Measurements from ENCODE around the gene KISS1R.

KISS1R gene

DNA sequence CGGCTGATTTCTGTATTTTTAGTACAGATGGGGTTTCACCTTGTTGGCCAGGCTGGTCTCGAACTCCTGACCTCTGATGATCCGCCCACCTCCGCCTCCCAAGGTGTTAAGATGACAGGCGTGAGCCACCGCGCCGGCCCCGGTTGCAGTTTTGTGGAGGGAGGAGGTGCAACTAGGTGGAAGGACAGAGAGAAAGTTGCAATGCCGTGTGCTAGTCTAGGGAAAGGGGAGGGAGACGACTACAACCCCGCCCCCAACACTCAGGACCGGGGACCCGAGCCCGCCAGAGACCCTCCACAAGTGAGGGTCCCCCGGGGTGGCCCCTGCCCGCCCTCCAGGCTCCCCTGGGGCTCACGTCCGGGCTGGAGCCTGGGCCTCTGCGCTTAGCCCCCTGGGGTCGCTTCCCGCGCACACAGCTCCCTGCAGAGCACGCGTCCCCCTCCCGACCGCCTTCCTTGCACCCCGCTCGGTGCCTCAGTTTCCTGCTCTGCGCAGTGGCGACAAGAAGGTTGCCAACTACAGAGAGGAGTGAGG, 7.5 kb downstream of the KISS1R start:
- DNase-seq: no peak

DNA sequence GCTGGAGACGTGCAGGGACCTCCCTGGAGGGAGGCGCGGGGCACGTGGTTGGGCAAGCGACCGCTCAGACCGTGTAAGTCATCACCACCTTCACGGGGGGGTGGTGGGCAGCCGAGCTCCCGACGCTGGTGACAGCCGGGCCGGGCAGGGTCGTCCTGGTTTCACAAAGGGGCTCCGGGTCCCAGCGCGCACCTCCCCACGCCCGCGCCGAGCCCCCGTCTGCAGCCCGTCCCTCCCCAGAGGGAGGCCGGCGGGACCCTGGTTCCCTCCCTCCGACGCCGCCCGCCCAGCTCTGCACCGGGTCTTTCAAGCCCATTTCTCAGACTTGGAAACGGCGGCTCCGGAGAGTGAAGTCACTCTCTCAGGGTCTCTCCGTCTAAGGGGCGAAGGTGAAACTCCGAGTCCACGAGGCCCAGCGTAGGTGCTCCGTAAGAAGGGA, 8.0 kb downstream of the KISS1R start:
- peak; percentile 60 for DNase-seq

DNA sequence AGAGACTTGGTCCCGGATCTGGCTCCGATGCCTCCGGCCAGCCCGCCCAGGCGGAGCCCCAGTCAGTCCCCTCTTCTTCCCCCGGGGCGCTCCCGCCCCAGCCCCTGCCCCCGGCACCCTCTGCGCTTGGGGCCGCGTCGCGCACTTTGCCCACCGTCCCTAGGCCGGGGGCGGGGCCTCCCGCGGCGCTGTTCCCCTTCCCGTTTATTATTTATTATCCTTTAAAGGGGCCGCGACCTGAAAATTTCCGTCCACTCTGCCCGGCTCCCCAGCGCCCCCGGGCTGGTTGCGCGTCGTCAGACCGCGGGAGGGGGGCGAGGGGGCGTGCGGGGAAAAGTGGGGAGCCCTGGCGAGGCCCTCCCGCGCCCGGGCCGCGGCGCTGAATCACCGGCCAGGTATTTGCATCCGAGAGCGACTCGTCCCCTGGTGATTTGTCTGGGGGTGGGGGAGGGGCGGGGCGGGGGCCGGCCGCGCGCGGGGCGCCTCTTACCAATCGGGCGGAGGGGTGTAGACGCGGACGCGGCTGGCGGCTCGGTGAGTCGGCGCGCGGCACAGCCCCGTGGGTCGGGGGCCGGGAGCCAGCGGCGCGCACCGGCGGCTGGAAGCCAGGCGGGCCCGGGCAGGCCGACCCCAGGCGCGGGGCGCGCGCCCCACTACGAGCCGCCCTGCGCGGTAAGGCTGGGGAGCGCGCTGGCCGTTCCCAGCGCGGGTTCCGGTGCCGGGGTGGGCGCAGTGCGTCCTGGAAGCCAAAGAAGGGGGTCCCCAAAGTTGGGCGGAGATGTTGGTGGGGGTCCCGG, 8.6 kb downstream of the KISS1R start, which contains the start of gene ARID3A:
Gene ARID3A, plus strand, starts transcription at position 510 of the 797 bp plus-strand sequence. CDS start 3,494 bp downstream, outside the sequence.
- peak; percentile 60 for DNase-seq

DNA sequence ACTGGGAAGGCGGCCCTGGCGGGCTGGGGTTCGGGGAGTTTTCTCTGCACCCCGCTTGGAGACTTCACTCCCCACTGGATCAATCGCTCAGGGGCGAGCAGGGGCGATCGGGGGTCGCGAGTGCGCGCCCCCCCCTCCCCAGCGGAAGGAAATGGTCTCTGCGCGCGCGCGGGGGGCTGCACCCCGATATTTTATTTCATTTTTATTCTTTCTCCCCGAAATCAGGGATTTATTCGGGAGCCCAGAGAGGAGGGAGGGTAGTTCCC, 9.1 kb downstream of the KISS1R start:
- no peak for DNase-seq

DNA sequence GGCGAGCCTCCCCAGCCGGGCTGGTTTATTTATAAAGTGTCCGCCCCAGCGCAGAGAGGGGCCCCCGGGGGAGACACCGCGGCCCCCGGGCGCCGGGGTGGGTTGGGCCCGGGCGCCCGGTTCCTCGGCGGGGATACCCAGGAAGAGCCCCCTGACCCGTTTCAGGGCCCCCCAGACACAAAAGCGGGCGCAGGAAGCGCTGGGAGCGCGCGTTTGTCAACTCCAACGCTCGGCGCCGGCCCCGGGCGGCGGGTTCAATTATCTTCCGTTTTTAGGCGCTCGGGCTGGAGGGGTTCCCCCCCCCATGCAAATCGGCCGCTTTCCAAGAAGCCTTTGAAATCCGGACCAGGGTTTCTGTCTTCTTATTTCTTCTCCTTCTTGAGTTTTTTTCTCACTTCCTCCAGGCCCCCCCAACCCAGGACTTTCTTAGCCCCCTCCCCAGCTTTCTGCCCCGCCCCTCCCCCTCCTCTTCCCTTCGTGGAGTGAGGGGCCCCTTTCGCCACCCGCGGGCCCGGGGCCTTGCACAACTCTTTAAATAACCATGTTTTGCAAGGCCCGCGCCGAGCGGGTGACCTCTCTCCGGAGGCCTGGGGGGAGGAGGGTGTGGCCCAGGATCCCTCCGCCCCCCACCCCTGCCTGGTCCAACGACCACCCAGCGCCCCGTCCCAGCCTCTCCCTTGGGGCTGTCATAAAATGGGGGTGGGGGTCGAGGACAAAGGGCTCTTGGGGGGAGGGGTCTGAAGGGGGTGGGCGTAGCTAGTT, 9.6 kb downstream of the KISS1R start:
- DNase-seq: no peak

DNA sequence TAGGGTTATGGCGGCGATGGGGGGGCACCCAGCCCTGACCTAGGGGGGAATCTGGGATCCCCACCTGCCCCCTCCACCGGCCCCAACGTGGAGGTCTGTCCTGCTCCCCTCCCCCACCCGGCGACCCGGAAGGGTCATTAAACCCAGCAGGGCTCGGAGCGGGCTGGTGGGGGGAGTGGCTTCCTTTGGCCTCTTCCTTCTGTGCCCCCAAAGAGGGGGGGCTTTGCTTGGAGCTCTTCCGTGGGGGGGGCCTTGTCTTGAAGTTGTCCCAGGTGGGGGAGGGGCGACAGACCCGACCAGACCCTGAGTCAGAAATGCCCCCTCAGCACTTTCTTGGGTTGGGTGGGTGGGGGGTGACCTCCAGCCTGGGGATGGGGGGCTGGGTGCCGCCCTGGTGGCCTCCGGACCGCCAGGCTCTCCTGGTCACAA, 10.2 kb downstream of the KISS1R start:
- DNase-seq: no peak

DNA sequence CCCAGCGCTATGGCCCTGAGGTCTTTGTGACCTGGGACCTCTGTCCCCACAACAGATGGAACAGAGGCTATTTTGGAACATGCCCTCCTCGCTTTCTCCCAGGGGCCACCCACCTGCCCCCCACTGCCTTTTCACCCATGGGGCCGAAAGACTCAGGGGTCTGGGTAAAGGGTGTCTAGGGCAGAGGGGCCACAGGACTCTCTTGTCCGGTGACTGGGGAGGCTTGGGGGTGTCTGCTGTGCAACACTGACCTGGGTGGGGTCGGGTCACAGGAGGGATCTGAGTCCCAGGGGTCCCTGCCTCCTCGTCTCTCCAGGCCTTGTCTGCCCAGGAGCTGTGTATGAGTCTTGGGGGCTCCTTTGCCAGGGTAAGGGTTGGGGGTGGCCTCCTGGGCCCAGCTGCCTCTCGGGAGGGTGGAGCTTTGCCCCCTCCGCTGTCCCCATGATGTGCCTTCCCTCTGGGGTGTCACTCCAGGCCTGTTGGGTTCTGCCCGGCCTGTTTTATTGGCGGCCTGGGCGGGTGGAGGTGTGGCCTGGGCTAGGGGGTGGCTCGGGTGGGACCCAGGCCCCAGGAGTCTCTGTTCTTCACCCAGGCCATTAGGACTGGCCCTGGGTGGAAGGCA, 10.8 kb downstream of the KISS1R start:
- no peak for DNase-seq

DNA sequence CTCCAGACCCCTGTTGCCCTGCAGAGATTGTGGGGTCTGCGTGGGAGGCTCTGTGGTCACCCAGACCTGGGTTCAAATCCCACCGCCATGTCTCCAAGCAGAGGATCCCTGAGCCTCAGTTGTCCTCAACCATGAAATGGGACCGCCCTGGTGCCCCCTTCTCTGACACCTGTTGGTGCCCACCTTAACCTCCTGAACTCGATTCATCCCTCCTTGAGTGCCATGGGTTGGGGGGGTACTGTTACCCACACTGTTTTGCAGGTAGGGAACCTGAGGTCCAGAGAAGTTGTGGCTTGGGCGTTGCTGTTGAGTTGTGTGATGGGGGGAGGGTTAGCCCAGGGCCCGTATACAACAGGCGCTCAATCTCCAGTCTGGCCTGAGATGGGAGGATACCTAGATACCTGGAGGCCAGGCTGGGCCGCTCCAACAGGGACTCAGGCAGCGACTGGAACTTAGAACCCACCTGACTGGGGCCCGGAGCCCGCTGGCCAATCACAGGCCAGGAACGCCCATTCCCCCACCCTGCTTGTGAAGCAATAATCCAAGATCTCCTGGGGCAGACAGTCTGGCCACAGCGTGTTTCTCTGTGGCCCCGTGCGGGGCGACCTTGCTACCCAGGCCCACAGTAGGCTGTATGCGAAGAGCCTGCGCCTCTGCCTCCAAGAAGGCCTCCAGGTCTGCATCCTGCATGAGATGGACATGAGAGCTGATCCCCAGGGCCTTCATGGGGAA, 11.5 kb downstream of the KISS1R start:
- DNase-seq: no peak

DNA sequence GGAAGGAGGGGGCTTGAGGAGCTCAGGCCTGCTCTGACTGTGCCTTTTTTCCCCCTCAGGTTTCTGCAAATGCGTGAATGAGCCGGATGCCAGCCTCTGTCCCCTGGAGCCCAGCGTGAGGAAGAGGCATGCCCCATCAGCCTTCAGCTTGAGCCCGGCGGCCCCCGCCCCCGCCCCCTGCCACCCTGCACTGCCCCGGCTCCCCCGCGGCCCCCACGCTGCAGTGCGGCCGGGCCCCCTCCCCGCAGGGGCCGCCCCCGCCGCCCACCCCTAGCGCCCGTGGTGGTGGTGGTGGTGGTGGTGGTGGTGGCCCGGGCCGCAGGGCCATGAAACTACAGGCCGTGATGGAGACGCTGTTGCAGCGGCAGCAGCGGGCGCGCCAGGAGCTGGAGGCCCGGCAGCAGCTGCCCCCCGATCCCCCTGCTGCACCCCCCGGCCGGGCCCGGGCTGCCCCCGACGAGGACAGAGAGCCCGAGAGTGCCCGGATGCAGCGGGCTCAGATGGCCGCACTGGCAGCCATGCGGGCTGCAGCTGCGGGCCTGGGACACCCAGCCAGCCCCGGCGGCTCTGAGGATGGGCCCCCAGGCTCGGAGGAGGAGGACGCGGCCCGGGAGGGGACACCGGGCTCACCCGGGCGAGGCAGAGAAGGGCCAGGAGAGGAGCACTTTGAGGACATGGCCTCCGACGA, 12.2 kb downstream of the KISS1R start:
- DNase-seq: no peak

DNA sequence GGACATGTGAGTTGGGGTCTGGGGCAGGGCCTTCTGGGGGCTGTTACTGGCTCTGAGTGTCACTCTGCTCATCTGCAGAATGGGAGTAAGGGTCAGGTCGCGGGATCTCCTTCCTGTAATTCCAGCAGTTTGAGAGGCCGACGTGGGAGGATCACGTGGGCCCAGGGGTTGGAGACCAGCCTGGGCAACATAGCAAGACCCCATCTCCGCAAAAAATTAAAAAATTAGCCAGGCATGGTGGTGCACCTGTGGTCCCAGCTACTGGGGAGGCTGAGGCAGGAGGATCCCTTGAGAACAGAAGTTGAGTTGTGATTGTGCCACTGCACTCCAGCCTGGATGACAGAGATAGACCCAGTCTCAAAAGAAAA, 12.7 kb downstream of the KISS1R start:
- no peak for DNase-seq

DNA sequence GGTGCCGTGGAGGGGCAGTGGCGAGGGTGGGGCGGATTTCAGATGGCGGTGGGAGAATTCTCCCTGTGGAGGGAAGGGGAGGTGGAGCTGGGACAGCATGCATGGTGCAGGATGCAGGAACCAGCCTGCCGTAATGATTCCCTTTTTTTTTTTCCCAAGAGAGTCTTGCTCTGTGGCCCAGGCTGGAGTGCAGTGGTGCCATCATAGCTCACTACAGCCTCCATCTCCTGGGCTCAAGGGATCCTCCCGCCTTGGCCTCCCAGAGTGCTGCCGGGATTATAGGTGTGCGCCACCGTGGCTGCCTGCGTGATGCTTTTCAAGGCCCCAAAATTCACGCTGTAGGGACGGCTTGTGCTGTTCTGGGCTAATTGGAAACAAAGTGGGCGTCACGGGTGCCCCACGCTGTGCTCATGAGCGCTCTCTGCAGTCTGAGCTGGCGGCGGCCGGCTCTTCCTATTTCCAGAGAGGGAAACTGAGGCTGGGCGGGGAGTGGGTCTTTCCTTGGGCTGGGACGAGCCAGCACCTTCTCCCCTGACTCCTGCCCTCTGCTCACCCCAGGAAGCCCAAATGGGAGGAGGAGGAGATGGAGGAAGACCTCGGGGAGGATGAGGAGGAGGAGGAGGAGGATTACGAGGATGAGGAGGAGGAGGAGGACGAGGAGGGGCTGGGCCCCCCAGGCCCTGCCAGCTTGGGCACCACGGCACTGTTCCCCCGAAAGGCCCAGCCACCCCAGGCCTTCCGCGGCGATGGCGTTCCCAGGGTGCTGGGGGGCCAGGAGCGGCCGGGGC, 14.9 kb downstream of the KISS1R start:
- no peak for DNase-seq

DNA sequence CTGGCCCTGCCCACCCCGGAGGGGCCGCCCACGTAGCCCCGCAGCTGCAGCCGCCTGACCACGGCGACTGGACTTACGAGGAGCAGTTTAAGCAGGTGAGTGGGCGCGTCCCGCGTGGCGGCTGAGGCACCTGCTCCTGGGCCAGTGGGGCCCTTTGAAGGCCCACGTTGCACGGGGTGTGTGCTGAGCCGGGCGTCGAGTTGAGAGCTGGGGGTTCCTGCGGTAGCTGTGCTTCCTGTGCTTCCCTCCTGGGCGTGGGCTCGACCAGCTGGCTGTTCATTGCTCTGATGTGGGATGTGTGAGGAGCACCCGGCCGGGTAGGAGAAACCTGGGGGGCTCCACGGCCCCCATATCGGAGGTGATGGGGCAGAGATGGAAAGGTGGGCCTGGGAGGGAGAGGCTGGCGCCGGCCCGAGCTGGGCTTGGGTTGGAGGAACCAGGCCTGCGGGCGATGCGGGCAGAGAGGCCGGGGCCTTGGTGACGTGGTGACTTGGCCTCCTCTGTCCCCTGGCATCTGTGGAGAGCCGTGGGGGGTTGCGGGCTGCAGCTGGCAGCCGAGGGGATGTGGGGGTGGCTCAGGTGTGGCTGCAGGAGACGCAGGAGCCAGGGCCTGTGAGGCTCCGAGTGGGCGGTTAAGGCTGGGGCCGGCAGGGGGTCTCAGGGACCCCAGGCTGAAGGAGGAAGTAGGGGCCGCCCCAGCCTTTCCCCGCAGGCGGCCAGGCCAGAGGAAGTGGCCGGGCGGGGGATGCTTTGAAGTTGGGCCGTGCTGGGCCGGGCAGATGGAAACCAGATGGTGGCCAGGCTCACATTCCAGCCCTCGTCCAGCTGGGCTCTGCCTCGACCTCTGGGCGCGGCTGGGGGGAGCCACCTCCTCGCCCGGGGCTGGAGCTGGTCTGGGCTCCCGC, 15.8 kb downstream of the KISS1R start:
- peak; percentile 16 for DNase-seq

DNA sequence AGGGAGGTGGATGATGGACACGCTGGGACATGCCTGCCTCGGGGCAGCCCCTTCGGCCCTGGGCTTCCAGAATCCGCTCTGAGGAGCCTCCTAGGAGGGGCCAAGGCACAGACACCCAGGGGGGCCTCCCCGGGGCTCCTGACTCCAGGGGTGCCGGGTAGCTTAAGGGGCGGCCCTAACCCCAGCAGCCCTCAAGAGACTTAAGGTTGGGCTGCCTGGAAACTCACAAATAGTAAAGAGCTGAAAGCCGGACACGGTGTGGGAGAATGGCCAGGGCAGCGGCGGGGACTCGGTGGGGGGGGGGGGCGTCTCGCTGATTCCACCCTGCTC, 16.4 kb downstream of the KISS1R start:
- no peak for DNase-seq

DNA sequence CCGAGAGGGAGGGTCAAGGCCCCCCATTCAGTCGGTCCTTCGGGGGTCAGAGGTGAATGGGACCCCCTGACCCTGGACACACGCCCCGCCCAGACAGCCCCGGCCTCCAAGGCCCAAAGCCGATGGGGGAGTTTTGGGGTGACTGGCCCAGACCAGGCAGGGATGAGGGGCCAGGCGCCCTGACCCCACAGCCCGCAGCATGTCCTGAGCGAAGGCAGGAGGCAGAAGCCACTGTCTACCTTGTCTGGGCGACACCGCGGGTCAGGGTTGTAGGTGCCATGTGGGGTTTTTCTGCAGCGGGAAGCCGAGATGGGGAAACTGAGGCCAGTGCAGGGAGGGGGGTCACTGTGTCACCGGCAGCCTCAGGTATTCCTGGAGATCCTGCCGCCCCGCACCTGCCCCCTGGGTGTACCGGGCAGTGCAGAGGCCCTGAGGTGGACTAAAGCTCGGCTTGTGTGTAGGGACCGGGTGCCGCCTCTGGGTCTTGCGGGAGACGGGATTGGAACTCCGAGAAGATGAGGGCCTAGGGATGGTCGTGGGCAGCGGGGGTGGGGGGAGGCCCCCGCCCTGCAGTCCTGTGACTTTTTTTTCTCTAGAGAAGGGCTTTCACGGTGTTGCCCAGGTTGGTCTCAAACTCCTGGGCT, 17.2 kb downstream of the KISS1R start:
- no peak for DNase-seq

DNA sequence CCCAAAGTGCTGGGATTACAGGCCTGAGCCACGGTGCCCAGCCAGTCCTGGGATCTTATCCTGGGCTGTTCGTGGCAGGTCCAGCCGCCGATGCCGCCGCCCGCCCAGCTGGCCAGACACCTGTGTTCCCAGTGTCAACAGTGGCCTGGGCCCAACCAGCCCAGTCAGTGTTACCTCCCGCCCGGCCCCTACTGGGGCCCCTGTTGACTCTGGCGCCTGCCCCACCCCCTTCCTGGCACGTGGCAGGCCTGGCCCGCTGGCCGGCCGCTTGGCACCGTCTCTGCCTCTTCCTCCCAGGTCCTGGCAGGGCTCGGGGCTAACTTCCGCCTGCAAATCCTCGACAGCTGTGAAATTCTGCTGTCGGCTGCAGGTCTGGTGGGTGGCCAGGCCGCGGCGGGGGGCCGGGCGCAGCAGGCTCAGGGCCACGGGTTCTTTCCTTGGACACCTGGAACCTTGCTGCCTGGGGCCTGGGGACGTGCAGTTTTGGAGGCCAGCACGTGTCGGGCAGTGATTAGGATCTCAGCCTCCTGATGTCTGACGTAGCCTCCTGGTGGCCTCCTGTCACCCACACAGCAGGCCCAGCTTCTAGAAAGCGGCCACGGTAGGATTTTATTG, 17.8 kb downstream of the KISS1R start:
- no peak for DNase-seq

DNA sequence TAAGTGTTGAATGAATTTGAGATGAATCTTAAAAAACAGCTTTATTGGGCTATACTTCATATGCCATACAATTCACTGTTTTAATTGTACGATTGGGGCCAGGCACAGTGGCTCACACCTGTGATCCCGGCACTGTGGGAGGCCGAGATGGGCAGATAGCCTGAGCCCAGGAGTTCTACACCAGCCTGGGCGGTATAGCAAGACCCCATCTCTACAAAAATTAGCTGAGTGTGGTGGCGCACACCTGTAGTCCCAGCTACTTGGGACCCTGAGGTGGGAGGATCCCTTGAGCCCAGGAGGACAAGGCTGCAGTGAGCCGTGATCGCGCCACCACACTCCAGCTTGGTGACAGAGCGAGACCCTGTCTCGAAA, 19.0 kb downstream of the KISS1R start:
- DNase-seq: no peak

DNA sequence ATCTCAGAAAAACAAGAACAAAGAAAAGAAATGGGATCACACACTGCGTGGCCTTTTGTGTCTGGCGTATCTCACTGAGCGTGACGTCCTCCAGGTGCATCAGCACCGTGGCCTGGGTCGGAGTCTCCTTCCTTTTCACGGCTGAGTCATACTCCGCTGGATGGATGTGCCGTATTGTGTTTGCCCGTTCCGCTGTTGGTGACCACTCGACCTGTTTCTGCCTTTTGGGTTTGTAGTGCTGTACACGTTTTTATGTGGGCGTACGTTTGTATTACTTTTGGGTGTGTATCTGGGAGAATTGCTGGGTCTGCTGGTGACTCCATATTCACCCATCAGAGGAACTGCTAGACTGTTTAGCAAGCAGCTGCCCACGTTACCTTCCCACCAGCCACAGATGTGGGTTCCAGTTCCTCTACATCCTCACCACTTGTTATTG, 20.1 kb downstream of the KISS1R start:
- DNase-seq: no peak

DNA sequence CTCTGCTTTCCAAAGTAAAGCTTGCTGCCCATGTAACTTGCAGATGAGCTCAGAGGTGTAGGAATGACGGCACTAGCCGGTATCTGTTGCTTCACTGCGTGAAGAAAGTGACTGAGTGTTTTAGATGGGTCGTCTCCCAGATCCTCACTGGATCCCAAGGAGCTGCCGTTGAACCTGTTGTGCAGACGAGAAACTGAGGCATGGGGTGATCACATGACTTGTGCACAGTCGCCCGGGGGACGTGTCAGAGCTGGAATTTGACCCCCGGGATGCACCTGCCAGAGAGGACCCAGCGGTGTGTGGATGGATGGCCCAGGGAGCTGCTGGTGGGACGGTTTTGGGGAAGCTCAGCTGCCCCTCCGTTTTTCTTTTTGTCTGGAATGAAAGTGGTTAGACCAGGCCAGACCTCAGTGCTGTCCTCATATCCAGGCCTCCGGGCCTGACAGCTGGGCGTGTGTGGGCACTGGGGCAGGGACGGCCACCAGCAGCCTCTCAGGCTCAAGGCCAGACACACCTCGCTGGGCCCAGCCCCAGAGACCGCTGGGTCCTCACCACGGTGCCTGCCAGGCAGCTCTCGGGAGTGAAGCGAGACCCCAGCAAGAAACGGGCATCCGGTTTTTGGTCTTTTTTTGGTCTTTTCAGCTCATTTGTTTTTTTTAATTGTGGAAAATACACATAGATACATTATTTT, 21.2 kb downstream of the KISS1R start:
- no peak for DNase-seq

DNA sequence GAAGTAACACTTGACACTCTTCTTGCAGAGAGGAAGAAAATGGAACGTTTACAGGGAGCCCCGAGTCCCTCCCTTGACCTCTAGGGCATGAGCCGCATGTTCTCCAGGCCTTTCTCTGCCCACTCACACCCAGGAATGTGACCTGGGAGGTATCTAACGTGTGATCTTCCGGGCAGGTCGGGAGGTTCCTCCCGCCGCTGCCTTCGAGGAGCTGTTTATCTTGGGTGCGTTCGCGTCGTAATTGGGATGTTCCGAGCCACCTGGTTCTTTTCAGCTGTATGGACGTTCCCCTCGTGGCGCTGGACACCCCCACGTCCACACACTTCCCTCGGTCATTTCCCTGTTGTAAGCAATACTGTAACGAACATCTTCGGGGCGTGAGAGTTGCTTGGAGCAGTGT, 22.3 kb downstream of the KISS1R start:
- DNase-seq: no peak
